Keratinocyte (primary cell): ENCODE data around the gene MAP3K4.

Experiments used
- CTCF ChIP-seq, 3 experiments: IDR thresholded peaks in 1 of 3; conservative IDR thresholded peaks in 1 of 3; optimal IDR thresholded peaks in 1 of 3; 2 replicates in 2 of 3; 3 replicates in 1 of 3; pipeline versions ENCODE3 to v1.5.1; 2011; ENCODE audit warnings: low read length in 3 of 3, mild to moderate bottlenecking in 3 of 3, moderate library complexity in 2 of 3, control low read depth in 1 of 3, inconsistent platforms in 1 of 3; ENCODE audit not compliant: insufficient read depth in 2 of 3; ENCODE audit errors: extremely low read depth in 1 of 3
- EZH2 ChIP-seq: IDR thresholded peaks from one replicate; pipeline ENCODE4 v1.6.1; 2012; ENCODE audit warnings: inconsistent platforms, mild to moderate bottlenecking, low read length, moderate library complexity

- TF ChIP-seq CTCF (optimal IDR thresholded peaks at IDR 0.05 in 1 of 3, IDR thresholded peaks at IDR 0.05 in 1 of 3, conservative IDR thresholded peaks at IDR 0.05 in 1 of 3; ENCODE audit: extremely low read depth in 1 of 3, insufficient read depth in 2 of 3, low read length in 3 of 3) (no peak), EZH2 (no peak)
These were observed 9.9 kb downstream of the MAP3K4 start for GRCh38 chr6:161001421-161001820.
